ENCODE data around the gene RIPPLY1. TPM values are rescaled to one million over a fixed set of nuclear protein-coding genes. Genes with fewer than 3 reads are reported as not detected.

RIPPLY1 gene, protein sequence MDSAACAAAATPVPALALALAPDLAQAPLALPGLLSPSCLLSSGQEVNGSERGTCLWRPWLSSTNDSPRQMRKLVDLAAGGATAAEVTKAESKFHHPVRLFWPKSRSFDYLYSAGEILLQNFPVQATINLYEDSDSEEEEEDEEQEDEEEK
- not detected in 2 replicates for total RNA-seq

DNA sequence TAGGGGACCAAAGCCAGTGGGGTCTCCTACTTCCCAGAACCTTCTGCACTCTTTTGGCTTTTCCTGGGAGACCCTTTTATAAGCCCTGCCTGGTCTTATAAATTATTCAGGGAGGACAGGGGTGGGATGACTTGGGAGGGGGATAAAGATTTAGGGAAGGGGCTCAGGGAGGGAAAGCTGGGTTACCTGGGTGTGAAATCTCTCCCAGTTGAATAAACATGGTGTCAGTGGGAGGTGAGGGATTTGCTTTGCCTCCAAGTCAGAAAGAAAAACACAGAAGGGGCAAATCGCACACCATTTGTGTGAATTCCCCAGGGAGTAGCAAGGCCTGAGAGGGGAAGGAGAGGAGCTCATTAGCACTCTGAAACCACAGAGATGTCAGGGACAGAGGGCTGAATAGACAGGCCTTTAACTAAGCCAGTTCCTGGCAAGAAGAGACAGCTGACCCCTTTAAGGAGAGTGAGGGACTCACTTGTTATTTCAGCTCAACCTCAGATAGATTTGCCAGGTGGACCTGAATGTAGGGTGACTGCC is at the start of gene RIPPLY1:
RIPPLY1 (minus strand) TSS at position 51 of the 534 bp plus-strand sequence. CDS start 54 bp downstream, outside the sequence.
- TF ChIP-seq, protein P1, sequence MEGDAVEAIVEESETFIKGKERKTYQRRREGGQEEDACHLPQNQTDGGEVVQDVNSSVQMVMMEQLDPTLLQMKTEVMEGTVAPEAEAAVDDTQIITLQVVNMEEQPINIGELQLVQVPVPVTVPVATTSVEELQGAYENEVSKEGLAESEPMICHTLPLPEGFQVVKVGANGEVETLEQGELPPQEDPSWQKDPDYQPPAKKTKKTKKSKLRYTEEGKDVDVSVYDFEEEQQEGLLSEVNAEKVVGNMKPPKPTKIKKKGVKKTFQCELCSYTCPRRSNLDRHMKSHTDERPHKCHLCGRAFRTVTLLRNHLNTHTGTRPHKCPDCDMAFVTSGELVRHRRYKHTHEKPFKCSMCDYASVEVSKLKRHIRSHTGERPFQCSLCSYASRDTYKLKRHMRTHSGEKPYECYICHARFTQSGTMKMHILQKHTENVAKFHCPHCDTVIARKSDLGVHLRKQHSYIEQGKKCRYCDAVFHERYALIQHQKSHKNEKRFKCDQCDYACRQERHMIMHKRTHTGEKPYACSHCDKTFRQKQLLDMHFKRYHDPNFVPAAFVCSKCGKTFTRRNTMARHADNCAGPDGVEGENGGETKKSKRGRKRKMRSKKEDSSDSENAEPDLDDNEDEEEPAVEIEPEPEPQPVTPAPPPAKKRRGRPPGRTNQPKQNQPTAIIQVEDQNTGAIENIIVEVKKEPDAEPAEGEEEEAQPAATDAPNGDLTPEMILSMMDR (IDR thresholded peaks at IDR 0.05; ENCODE audit: extremely low read depth, low read depth, low read length), result no peak
- H3K9me3 ChIP-seq (ENCODE audit: low read depth, low read length), result no peaks in the 10 kb centered on the region
- peaks cover 15% of the 10 kb centered on the region for H3K27me3 ChIP-seq (ENCODE audit: insufficient read depth, low read length)
- no peaks in the 10 kb centered on the region for H3K79me2 ChIP-seq (ENCODE audit: insufficient read depth, low read length)
- no peak within 1 kb of the TSS for H2AFZ ChIP-seq (ENCODE audit: low read length)
- no peak within 1 kb of the TSS for H3K4me2 ChIP-seq (ENCODE audit: insufficient read depth, low read length)
- no peak for DNase-seq (ENCODE audit: insufficient read length, low spot score, missing footprints)
- H3K27ac ChIP-seq (ENCODE audit: low read depth, low read length), result no peak within 1 kb of the TSS
- H3K36me3 ChIP-seq (ENCODE audit: insufficient read depth, low read length), result no peaks in the 10 kb centered on the region
- H3K4me1 ChIP-seq (ENCODE audit: insufficient read depth, low read length), result peaks cover 9% of the 10 kb centered on the region
- no peaks in the 10 kb centered on the region for H4K20me1 ChIP-seq (ENCODE audit: insufficient read depth, low read length)
- H3K4me3 ChIP-seq (ENCODE audit: insufficient read depth, low read length), result no peak within 1 kb of the TSS

DNA sequence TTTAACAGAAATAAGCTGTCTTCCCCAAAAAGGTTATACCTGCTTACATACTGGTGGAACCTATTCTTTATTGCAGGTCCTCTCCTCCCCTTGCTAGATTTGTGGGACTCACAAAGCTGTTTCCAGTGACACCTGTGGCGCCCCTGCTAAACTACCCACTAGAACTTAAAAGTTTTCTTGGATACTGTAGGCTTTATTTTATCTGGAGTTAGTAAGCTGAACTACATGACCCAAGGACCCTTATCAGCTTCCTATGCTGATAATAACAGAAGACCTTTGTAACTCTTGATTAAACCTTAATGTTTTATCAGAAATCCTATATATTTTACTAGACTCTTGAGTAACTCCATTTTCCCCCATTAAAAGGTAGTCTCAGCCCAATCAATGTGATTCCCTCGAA is 49.4 kb upstream of the RIPPLY1 start:
- Histone ChIP-seq H3K36me3 (ENCODE audit: insufficient read depth, low read length) (no peaks in the 10 kb centered on the region), H3K9me3 (ENCODE audit: low read depth, low read length) (no peaks in the 10 kb centered on the region), H3K27me3 (ENCODE audit: insufficient read depth, low read length) (peaks cover 14% of the 10 kb centered on the region), H3K4me1 (ENCODE audit: insufficient read depth, low read length) (peaks cover 11% of the 10 kb centered on the region), H2AFZ (ENCODE audit: low read length) (no peak overlapping the region), H4K20me1 (ENCODE audit: insufficient read depth, low read length) (no peaks in the 10 kb centered on the region), H3K79me2 (ENCODE audit: insufficient read depth, low read length) (no peaks in the 10 kb centered on the region), H3K27ac (ENCODE audit: low read depth, low read length) (no peak overlapping the region), H3K4me2 (ENCODE audit: insufficient read depth, low read length) (no peak overlapping the region), H3K4me3 (ENCODE audit: insufficient read depth, low read length) (no peak overlapping the region)
- TF ChIP-seq, protein P1 (IDR thresholded peaks at IDR 0.05; ENCODE audit: extremely low read depth, low read depth, low read length), result no peak
- no peak for DNase-seq (ENCODE audit: insufficient read length, low spot score, missing footprints)

DNA sequence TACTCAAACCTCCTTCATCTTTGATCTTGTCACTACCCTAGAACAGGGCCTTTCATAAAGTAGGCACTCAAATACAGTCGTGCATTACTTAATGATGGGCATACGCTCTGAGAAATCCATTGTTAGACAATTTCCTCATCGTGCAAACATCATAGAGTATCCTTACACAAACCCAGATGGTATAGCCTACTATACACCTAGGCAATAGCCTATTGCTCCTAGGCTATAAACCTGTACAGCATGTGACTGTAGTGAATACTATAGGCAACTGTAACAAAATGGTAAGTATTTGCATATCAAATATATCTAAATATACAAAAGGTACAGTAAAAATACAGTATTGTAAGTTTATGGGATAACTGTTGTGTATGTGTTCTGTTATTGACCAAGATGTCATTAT is 48.9 kb upstream of the RIPPLY1 start:
- H3K4me1 ChIP-seq (ENCODE audit: insufficient read depth, low read length), result peaks cover 11% of the 10 kb centered on the region
- H3K9me3 ChIP-seq (ENCODE audit: low read depth, low read length), result no peaks in the 10 kb centered on the region
- H3K4me2 ChIP-seq (ENCODE audit: insufficient read depth, low read length), result no peak overlapping the region
- no peak overlapping the region for H2AFZ ChIP-seq (ENCODE audit: low read length)
- H3K27me3 ChIP-seq (ENCODE audit: insufficient read depth, low read length), result peaks cover 14% of the 10 kb centered on the region
- no peaks in the 10 kb centered on the region for H3K79me2 ChIP-seq (ENCODE audit: insufficient read depth, low read length)
- TF ChIP-seq, protein P1 (IDR thresholded peaks at IDR 0.05; ENCODE audit: extremely low read depth, low read depth, low read length), result no peak
- no peak overlapping the region for H3K27ac ChIP-seq (ENCODE audit: low read depth, low read length)
- no peaks in the 10 kb centered on the region for H4K20me1 ChIP-seq (ENCODE audit: insufficient read depth, low read length)
- no peaks in the 10 kb centered on the region for H3K36me3 ChIP-seq (ENCODE audit: insufficient read depth, low read length)
- DNase-seq (ENCODE audit: insufficient read length, low spot score, missing footprints), result no peak
- H3K4me3 ChIP-seq (ENCODE audit: insufficient read depth, low read length), result no peak overlapping the region

DNA sequence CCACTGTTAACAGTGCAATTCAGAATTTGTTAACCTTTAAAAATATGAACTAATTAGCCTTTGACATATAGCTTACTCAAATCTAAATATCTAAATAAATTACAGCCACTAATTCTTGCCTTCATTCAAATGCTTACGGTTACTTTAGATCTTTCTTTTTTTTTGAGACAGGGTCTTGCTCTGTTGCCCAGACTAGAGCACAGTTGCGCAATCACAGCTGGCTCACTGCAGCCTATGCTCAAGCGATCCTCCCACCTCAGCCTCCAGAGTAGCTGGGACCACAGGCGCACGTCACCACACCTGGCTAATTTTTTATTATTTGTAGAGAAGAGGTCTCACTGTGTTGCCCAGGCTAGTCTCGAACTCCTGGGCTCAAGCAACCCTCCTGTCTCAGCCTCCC is 48.1 kb upstream of the RIPPLY1 start:
- H2AFZ ChIP-seq (ENCODE audit: low read length), result no peak overlapping the region
- H3K9me3 ChIP-seq (ENCODE audit: low read depth, low read length), result no peaks in the 10 kb centered on the region
- no peaks in the 10 kb centered on the region for H4K20me1 ChIP-seq (ENCODE audit: insufficient read depth, low read length)
- H3K36me3 ChIP-seq (ENCODE audit: insufficient read depth, low read length), result no peaks in the 10 kb centered on the region
- no peak overlapping the region for H3K4me3 ChIP-seq (ENCODE audit: insufficient read depth, low read length)
- no peak for DNase-seq (ENCODE audit: insufficient read length, low spot score, missing footprints)
- TF ChIP-seq, protein P1 (IDR thresholded peaks at IDR 0.05; ENCODE audit: extremely low read depth, low read depth, low read length), result no peak
- H3K4me1 ChIP-seq (ENCODE audit: insufficient read depth, low read length), result peaks cover 11% of the 10 kb centered on the region
- H3K27me3 ChIP-seq (ENCODE audit: insufficient read depth, low read length), result peaks cover 13% of the 10 kb centered on the region
- no peaks in the 10 kb centered on the region for H3K79me2 ChIP-seq (ENCODE audit: insufficient read depth, low read length)
- no peak overlapping the region for H3K4me2 ChIP-seq (ENCODE audit: insufficient read depth, low read length)
- H3K27ac ChIP-seq (ENCODE audit: low read depth, low read length), result no peak overlapping the region

All from osteoblast (primary cell).